ENCODE results near the gene STAP2.

The STAP2 gene

DNA sequence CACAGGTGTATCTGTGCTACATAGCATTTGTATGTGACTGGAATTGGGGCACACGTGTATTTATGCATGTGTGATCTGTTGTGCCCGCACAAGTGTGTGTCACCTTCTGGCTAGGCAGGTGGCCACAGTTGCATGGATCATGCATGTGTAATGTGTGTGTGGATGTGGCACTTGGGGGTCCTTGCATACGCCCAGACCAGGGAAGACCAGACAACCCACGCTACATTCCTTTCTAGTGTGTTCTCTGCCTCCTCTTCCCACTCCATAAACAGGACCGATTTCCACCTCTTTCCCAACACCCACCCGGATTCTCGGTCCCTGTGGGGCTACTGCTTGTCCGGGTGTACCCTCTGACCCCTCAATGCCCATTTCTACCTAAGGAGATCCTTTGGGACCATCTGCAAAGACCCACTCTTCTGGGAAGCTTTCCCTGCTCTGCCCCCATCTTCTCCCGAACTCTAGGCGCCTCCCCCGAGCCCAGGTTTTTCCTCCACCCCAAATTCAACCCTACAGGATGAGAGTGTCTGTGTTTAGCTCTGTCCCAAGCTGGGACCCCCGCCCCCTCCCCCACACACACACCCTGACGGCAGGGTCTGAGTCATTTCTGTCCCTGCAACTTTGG is 12.3 kb downstream of the STAP2 start:
- DNase-seq: no peak

DNA sequence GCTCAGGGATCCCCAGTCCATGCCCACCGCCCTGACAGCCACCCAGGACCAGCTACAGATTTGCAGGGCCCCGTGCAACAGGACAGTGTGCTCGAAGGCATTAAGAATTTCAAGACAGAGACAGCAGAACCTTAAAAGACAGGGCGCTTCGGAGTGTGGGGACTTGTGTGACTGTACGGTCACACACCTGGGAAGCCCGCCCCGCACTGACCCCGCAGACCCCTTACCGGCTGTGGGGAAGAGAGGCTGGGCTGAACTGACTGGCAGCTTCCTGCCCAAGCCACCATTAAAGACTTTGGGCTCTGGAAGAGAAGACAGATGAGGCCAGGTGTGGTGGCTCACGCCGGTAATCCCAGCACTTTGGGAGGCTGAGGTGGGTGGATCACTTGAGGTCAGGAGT is 14.4 kb downstream of the STAP2 start:
- DNase-seq: no peak

DNA sequence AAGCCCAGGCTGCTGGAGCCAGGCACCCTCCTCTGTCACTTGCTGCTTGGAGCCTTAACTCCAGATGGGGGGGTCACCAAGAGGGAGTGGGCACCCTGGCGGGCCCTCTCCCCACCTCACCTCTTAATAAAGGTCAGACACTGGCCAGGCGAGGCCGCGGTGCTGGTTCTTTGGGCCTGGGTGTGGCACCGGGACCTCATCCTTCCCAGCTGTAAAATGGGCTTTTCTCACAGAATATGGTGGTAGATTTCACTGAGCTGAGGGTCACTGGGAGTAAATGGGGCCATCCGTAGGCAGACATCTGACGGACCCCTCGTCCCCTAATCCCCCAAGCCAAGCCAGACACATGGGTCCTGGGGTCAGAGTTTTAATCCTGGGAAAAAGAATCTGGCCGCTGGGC is 14.9 kb downstream of the STAP2 start:
- no peak for DNase-seq

DNA sequence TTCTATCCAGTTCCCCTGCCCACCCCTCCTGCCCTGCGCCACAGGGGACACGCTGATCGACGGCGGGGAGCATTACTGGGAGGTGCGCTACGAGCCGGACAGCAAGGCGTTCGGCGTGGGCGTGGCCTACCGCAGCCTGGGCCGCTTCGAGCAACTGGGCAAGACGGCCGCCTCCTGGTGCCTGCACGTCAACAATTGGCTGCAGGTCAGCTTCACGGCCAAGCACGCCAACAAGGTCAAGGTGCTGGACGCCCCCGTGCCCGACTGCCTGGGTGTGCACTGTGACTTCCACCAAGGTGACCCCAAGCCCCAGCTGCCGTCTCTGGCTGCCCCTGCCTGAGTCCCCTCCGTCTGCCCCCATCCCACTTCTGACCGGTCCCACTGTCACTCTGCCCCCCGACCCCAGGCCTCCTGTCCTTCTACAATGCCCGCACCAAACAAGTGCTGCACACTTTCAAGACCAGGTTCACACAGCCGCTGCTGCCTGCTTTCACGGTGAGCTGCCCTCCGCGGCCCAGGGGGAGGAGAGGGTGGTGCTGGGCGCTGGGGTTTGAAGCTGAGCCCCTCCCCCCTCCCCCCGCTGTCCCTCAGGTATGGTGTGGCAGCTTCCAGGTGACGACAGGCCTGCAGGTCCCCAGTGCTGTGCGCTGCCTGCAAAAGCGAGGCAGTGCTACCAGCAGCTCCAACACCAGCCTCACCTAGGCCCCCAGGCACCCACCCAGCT is 15.5 kb downstream of the STAP2 start:
- DNase-seq: no peak

DNA sequence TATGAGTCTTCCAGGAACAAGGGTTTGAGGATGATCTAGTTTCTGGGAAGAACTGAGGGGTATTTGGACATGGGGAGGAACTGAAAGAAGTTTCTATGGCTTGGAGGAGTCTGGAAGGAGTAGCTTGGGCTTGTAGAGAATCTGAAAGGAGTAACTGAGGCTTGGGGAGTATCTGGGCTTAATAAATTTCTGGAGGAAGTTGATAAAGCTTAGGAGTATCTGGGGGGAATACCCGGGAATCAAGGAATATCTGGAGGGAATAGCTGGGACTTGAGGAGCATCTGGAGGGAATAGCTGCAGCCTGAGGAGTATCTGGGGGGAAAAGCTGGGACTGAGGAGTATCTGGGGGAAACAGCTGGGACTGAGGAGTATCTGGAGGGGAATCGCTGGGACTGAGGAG is 18.2 kb downstream of the STAP2 start:
- DNase-seq: no peak

DNA sequence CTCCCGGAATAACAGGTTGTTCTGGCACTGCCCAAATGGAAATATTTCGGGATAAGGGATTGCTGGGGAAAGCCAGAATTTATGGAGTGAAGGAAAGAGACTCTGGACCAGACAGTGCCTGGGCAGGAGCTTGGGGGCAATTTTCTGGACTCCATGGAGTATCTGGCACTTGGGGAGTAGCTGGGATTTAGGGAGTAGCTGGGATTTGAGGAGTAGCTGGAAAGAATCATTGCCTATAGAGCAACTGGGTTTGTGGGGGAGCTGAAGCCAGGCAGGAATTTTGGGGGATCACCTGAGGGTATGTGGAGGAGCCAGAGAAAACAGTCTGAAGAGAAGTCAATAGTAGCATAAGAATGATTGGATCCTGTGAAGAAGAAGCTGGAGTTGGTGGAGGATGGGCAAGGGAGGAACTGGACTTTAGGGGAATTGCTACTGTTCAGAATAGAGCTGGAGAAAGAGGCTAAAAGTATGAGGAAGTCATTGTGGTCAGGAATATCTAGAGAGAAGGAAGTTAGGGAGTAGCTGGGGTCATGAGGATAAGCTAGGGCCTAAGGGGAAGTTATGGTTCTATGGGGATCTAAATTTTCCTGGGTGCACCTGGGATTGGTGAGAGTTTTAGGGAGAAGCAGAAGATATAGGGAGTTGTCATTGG is 19.4 kb downstream of the STAP2 start:
- DNase-seq: no peak

DNA sequence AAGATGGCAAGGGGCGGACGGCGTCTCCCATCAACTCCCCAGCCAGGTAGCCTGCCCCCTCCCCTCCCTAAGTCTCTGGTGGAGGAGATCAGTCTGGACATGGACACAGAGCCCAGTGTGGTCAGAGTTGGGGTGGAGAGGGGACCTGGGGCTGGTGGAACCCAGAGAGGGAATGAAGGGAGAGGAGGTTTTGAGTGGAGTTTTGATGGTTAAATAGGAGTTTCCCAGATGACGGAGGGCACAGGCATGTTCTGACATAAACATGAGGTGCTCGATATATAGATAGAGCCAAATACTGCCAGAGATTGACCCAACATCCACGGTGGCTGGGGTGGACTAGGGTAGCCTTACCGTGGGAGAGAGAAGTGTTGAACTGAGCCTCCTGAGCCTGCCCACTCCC is 20.2 kb downstream of the STAP2 start:
- no peak for DNase-seq

DNA sequence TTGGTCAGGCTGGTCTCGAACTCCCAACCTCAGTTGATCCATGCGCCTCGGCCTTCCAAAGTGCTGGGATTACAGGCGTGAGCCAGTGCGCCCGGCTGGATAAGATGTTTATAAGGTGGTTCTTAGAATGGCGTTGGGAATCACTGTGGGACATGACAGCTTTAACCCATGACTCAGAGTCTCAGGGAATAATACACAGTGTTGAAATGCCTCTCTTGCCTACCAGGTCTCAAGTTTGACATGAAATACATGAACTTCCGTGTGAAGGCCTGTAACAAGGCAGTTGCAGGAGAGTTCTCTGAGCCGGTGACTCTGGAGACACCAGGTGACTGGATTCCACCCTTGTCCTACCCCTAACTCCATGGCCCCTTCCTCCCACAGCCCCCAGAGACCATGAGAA is 21.7 kb downstream of the STAP2 start:
- no peak for DNase-seq

DNA sequence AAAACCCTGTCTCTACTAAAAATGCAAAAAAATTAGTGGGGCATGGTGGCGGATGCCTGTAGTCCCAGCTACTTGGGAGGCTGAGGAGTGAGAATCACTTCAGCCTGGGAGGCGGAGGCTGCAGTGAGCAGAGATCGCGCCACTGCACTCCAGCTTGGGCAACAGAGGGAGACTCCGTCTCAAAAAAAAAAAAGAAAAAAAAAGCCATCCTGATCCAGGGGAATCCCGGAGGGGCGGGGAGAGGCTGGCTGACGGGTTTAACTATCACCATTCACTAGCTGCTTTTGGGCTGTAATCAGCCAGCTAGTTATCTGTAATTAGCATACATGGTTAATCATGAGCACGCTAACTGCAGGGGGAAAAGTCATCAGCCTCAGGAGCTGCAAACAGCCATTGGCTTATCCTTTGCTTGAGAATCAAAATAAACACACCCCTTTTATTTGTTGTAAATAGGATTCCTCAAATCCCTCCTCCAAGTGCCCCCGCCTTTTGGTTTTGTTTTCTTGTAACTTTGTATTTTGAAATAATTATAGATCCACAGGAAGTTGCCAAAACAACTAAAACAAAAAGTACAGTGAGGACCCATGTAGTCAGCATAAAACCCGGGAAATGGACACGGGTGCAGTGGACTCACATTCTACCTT is 24.7 kb downstream of the STAP2 start:
- no peak for DNase-seq

DNA sequence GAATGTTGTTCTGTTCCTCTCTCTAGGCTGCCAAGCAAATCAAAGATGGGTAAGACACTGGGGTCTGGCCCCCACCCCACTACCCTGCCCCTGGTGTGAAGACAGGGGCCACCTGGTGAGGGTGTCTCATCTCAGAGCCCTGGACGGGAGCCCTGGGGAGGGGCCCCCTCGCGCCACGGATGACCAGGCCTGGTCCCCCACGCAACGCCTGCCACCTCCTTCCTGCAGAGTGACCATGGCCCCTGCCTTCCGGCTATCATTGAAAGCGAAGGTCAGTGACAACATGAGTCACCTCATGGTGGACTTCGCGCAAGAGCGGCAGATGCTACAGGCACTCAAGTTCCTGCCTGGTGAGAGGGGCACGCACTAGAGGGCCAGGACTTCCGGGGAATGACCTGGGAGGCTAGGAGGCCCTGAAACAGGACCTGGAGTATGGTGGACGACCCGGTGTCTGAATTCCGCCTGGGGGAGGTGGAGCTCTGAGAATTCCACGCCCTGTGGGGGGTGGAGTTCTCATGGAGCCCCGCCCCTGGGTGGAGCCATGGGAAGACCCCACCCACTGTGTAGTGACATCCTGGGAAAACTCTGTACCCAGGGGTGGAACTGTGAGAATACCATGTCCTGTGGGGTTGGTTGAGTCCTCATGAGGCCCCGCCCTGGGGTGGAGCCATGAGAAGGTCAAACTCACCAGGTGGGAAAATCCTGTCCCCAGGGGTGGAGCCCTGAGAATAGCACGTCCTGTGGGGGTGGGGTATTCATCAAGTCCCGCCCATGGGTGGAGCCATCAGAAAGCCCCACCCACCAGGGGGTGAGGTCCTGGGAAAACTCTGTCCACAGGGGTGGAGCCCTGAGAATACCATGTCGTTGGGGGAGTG is 28.1 kb downstream of the STAP2 start:
- DNase-seq: no peak

DNA sequence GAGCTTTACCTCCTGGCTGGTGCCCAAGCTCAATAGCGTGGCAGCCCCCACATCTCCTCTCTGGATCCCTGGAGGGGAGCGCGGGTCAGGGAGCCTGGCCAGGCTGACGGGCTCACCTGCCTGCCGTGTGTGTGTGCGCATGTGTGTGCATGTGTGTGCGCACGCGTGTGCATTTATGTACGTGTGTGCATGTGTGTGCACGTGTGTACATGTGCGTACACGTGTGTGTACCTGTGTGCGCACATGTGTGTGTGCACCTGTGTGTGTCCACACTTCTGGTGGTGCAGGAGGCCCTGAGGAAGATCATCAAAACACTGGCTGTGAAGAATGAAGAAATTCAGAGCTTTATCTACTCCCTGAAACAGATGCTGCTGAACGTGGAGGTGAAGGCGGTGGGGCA is 33.0 kb downstream of the STAP2 start:
- no peak for DNase-seq

DNA sequence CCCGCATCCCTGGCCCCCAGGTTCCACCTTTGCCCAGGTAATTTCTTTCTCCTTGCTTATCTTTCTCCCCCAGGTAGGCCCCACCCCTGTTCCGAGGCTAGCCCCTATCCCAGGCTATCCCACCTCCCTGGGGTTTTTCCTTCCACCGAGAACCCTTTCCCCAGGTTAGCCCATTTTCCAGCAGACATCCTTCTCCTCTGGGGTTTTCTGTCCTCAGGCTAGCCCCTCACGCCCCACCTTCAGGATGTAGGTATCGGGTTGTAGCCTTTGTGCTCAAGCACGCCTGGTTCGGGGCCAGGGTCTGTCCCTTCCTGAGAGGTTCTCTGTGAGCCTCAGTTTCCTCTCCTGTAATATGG is 33.4 kb downstream of the STAP2 start:
- DNase-seq: peak; percentile 14

DNA sequence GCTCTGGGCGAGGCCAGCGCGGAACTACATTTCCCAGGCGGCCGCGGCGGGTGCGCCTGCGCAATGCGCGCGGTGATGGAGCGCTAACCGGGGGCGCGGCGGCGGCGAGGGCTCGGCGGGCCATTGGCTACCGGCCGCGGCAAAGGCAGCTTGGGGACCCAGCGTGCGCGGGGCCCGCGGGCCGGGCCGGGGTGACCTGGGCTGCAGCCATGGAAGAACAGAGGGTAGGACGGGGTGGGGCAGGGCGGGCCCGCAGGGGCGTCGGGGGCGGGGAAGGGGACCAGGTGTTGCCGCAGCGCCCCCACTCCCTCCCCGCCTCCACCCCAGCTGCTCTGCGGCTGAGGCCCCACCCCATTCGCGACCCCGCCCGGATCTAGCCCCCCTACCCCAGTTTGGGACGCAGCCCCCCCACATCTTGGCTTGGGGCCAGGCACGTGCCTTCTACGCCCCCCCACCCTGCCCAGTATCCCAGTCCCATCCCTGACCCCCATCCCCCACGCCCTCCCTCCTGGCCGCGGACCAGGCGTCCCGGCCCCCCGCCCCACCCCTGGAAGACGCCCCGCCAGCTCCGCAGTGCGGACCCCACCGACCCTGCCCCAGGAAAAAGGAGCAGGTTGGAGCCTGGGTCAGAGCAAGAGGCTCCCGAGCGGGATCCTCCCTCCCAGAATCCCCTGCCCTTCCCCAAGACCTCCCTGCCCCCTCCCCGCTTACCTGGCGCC is 33.9 kb downstream of the STAP2 start, which contains the start of gene FSD1:
TSS of gene FSD1 (plus strand) at position 61 of the 719 bp plus-strand sequence. CDS start at position 210, 149 bp downstream.
- peak; percentile 84 for DNase-seq

DNA sequence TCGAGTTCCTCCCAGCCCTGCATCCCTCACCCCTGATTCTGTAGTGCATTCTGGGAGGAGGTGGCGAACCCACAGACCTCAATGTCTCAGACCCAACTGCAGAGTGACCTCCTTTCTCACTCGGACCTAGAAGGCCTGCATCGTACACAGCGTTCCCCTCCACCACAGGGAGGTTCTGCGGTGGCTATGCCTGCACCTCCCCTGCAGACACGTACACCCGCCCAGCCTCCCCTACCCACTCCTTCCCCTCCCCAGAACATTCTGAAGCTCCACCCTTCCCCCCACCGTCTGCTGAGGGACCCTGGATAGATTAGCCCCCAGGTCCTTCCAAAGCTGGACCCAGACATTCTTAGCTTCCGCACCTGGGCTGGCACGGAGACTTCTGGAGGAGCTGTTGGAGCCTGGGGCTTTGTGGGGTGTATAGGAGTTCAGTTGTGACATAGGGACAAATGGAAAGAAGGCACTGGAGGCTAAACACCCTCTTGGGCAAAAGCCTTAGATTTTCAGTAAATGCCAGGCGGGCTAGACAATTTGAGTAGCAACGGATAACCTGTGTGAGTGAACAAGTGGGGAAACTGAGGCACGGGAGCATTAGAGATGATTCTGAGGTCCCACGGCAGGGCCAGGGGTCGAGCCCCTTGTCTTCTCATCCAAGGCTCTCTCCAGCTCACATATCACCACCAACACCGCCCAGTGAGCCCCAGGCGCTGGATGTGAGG is 34.6 kb downstream of the STAP2 start:
- no peak for DNase-seq

DNA sequence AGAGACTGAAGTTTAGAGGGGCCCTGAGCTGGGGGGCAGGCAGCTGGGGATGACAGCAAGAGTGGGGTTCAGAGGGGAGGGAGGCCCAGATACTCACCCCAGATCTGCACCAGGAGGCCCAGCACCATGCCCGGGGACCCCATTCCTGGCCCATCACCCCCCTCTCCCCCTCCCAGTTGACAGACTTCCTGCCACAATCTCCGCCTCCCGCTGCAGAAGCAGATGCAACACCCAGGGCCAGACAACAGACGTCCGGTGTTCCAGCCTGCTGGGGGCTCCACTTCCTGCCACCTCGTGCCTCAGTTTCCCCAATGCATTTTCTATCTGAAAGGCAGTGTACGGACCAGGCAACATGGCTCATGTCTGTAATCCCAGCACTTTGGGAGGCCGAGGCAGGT is 36.4 kb downstream of the STAP2 start, which contains the start of gene TMIGD2:
TSS of gene TMIGD2 (minus strand) at position 147 of the 398 bp plus-strand sequence. CDS start at position 143, 4 bp downstream.
- DNase-seq: no peak

DNA sequence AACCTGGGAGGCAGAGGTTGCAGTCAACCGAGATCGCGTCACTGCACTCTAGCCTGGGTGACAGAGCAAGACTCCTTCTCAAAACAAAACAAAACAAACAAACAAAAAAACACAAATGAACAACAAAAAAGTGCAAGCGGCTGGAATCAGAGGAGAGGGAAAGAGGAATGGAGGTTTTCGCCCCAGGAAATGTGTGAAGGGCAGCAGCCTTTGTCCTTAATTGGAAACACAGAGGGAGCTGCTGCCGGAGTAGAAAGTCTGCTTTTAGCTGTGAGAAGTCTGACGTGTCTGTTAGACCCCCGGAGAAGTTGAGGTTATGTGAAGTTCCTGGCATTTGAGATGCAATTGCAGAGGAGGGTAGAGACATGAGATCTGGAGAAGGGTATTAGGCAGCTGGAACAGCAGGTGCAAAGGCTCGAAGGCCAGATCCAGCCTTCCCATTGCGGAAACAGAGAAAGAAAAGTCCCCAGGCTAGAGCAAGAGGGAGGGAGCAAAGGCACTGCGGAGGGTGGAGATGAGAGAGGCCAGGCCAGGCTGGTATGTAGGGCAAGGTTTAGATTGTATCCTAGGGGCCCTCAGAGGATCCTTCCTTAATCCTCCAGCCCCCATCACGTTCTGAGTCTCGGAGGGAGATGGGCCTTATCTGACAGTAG is 36.9 kb downstream of the STAP2 start:
- no peak for DNase-seq

DNA sequence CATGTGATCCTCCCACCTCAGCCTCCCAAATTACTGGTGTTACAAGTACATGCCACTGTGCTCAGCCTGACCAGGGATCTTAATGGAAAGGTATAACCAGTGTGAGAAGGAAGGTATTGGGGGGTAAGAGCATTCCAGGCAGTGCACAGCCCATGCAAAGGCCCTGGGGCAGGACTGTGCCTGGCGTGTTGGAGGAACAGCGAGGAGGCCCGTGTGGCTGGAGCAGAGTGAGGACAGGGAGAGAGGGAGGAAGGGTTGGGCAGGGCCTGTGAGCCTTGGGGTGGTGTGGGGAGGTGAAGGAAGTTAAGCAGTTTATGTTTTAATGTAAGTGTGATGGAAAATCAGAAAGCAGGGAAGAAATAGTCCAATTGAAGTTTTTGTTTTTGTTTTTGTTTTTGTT is 38.0 kb downstream of the STAP2 start:
- no peak for DNase-seq

DNA sequence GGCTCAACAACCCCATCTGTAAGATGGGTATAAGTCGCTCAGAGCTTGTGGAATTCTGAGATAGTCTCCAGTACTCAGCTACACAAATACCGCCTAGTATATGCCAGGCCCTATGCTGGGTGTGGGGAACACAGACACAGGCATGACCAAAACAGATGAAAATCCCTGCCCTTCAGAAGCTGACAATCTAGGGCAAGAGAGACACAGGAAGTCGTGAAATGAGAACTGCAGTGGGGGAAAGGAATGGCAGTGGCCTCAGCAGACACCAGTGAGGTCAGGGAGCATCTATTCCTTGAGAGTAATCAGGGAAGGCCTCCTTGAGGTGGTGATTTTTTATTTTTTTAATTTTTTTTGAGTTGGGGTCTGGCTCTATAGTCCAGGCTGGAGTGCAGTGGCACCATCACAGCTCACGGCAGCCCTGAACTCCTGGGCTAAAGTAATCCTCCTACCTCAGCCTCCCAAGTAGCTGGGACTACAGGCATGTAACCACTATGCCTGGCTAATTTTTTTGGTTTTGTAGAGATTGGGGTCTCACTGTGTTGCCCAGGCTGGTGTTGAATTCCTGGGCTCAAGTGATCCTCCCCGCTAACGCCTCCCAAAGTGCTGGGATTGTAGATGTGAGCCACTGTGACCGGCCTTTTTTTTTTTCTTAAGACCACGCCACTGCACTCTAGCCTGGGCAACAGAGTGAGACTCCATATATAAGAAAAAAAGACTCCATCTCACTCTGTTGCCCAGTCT is 39.6 kb downstream of the STAP2 start:
- DNase-seq: no peak

DNA sequence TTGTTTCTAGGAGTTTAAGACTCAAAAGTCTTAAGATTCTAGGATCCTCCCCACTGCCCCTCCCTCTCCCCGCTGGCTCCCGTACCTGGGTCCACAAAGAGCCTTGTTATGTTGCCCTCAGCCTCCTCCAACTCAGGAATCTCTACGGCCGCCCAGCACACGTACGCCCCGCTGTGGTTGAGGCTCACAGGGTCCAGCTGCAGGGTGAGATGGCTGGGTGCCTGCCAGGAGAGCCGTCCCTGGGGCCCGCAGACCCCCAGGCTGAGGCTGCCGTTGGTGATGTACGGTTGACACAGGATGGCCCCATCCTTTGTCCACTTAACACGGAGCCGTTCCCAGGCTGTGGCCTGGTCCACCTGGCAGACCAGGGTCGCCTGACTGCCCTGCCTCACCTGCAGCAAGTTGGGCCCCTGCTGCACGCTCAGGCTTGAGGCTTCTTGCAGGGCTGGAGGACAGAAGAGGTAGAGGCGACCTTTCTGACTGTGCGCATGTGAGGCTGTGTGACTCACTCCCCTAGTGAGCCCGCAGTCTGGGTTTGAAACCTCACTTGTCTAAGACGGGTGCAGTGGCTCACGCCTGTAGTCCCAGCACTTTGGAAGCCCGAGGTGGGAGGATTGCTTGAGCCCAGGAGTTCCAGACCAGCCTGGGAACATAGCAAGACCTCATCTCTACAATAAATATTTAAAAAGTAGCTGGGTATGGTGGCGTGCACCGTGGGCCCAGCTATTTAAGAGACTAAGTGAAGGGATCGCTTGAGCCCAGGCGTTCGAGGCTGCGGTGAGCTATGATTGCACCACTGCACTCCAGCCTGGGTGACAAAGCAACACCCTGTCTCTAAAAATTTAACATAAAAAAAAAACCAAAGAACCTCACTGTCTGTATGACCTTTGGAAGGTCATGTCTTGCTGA is 40.5 kb downstream of the STAP2 start:
- no peak for DNase-seq
